Eye (tissue), 1 donor: ENCODE data around the gene JAM3.

Experiments used
- DNase-seq: peaks from one replicate; pipeline ENCODE4 v3.0.0-alpha.2; 2015

The JAM3 gene

GRCh38 chr11:134200688-134201087 lies 131.8 kb downstream of the JAM3 start:
- DNase-seq = no peak
